Sciatic nerve (tissue), 2 donors: Measurements from ENCODE around the gene MAEA. TPM values are rescaled to one million over a fixed set of nuclear protein-coding genes. Genes with fewer than 3 reads are reported as not detected.

Source experiments
- ATAC-seq: fragments of 200-7000 bp; cut with Tn5 transposase; one replicate; pipeline ENCODE4 v1.9.1; 2020; ENCODE audit warnings: mild to moderate bottlenecking, moderate library complexity
- DNase-seq: peaks from one replicate; pipeline ENCODE4 v3.0.0-alpha.2; 2020; ENCODE audit warnings: low spot score
- intact Hi-C: fragments of 100-400 bp; cut with DNase I; formaldehyde crosslinking; loops from one replicate; pipeline ENCODE4 v1.14.2; 2022
- total RNA-seq: library from RNA; stranded (reverse); fragmentation: NEBNext Ultra II Directional; extraction: Animal tissue kit (Norgen Biotek cat#: 25700); gene quantifications from one replicate; pipeline ENCODE4 v1.2.1, GENCODE V29; 2021
- donor health status: DM: no; HTN: no; CAD: no.
- donor health status: DM: no; HTN: no; CAD: no.

The MAEA gene
- 68.6 TPM for total RNA-seq

GRCh38 chr4:1289207-1290164 lies at the start of gene MAEA:
TSS of gene MAEA (plus strand) at chr4:1289891. CDS start at chr4:1289914, 23 bp downstream.
- DNase-seq = peak; percentile 98
- intact Hi-C loops = no loop called here
- peak; percentile 99 for ATAC-seq

GRCh38 chr4:1239950-1240307 lies 49.8 kb upstream of the MAEA start:
- DNase-seq (peak; percentile 37), ATAC-seq (no peak)
- intact Hi-C loops = no loop called here

- DNase-seq (peak; percentile 50), ATAC-seq (no peak)
- intact Hi-C loops = no loop called here
Observed at GRCh38 chr4:1240721-1241465, 48.8 kb upstream of the MAEA start.

GRCh38 chr4:1241466-1241935 lies 48.2 kb upstream of the MAEA start:
- peak; percentile 42 for DNase-seq
- no peak for ATAC-seq
- intact Hi-C loops = no loop called here

- intact Hi-C loops = no loop called here
- DNase-seq = peak; percentile 41
- ATAC-seq = no peak
Observed at GRCh38 chr4:1241936-1242505, 47.7 kb upstream of the MAEA start.

- intact Hi-C loops = no loop called here
- ATAC-seq = no peak
- DNase-seq = peak; percentile 54
Observed at GRCh38 chr4:1242506-1243450, 46.9 kb upstream of the MAEA start.

- DNase-seq (peak; percentile 57), ATAC-seq (peak; percentile 55)
- intact Hi-C loops = no loop called here
Observed at GRCh38 chr4:1243451-1244080, 46.1 kb upstream of the MAEA start.

- ATAC-seq (peak; percentile 27), DNase-seq (peak; percentile 70)
- intact Hi-C loops = no loop called here
Observed at GRCh38 chr4:1244081-1244977, 45.4 kb upstream of the MAEA start.

- ATAC-seq (no peak), DNase-seq (peak; percentile 53)
- intact Hi-C loops = loop anchor here (5.0 kb wide), 1 partner anchor 102 kb away; the partner anchor contains the start of gene UVSSA
Observed at GRCh38 chr4:1244978-1245471, 44.7 kb upstream of the MAEA start.

- intact Hi-C loops = loop anchor here (5.0 kb wide), 1 partner anchor 102 kb away; the partner anchor contains the start of gene UVSSA
- no peak for ATAC-seq
- peak; percentile 48 for DNase-seq
Observed at GRCh38 chr4:1245481-1246051, 44.1 kb upstream of the MAEA start.

GRCh38 chr4:1246111-1246881 lies 43.4 kb upstream of the MAEA start:
- DNase-seq (peak; percentile 54), ATAC-seq (no peak)
- intact Hi-C loops = loop anchor here (5.0 kb wide), 1 partner anchor 101 kb away; the partner anchor contains the start of gene UVSSA

GRCh38 chr4:1246901-1247863 lies 42.5 kb upstream of the MAEA start:
- ATAC-seq (no peak), DNase-seq (peak; percentile 64)

GRCh38 chr4:1247864-1248244 lies 41.8 kb upstream of the MAEA start:
- DNase-seq = no peak
- intact Hi-C loops = loop anchor here (5.0 kb wide), 1 partner anchor 99 kb away; the partner anchor contains the start of gene UVSSA
- peak; percentile 6 for ATAC-seq

More at GRCh38 chr4:1246901-1247863, 42.5 kb upstream of the MAEA start:
- intact Hi-C loops = loop anchor here (5.0 kb wide), 1 partner anchor 100 kb away; the partner anchor contains the start of gene UVSSA
